GM21515 (cell line): Measurements from ENCODE around the gene FUT2.
"Not testable (repeated sequence)": the region's sequence is repeated elsewhere in the genome, so short reads cannot be mapped to it uniquely, and the experiment has no call there.

Experiments
- ATAC-seq: cut with Tn5 transposase; IDR thresholded peaks from one replicate; pipeline ENCODE4 v1.9.1; 2021; ENCODE audit not compliant: unreplicated experiment

FUT2 gene

GRCh38 chr19:48695743-48696352, at the start of gene FUT2:
TSS of gene FUT2 (plus strand) at chr19:48695971. CDS start at chr19:48702957, 6,986 bp downstream.
- no peak for ATAC-seq

GRCh38 chr19:48646001-48646721, 49.6 kb upstream of the FUT2 start, which contains the start of gene CA11:
TSS of gene CA11 (minus strand) at chr19:48646187. CDS start at chr19:48645632, 555 bp downstream.
- ATAC-seq = peak; percentile 66

DNA sequence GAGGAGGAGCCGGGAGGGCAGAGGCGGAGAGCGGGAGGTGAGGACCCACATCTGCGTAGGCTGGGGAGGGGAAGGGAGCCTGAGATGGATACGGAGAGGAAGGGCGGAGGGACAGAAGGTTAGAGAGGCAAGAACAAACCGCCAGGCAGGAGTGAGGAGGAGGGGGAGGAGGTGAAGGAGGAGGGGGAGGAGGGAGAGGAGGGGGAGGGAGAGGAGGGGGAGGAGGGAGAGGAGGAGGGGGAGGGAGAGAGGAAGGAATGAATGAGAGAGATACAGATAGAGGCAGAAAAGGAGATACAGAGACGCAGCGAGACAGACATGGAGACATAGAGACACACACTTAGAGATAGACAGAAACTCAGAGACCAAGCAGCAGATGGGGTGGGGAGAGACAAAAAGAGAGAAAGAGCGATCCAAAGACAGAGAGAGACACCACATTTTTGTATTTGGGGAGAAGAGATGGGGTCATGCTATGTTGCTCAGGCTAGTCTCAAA, 49.0 kb upstream of the FUT2 start:
- ATAC-seq = no peak

GRCh38 chr19:48648134-48648533, 47.6 kb upstream of the FUT2 start:
- no peak for ATAC-seq

- ATAC-seq = no peak
Observed at GRCh38 chr19:48650974-48651682, 44.6 kb upstream of the FUT2 start.

- ATAC-seq = no peak
Observed at GRCh38 chr19:48651683-48652048, 44.1 kb upstream of the FUT2 start.

DNA sequence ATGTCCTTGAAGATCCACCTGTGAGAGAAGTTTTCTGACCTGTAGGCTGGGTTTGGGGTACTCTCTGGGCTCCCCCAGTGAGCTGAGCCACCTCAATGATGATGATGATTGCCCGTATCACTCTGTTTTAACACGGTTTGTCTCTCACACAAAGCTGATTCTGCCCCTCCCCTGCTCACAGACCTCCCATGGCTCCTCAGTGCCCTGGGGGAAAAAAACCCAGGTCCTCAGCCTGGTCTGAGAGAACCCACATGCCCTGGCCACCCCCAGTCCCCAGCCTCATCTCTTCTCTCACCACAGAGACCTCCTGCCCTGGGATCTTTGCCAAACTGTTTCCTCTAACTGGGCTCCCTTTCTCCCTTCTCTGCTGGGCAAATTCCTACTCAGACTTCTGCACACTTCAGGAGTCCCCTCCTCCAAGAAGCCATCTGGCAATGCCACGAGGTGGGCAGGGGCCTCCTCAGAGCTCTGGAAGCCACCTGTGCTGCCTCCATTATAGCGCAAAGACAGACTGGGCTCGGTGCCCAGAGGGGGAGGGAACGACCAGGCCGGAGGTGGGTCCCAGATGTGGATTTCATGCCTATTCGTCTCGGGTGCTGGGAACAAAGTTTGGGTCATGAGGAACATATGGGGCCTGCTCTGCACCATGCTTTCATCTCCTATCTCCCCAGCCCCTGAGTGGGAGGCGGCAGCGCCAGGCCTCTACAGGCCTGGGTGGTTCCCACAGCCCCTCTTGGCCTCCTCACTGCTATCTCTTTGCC, 41.3 kb upstream of the FUT2 start:
- ATAC-seq = no peak

DNA sequence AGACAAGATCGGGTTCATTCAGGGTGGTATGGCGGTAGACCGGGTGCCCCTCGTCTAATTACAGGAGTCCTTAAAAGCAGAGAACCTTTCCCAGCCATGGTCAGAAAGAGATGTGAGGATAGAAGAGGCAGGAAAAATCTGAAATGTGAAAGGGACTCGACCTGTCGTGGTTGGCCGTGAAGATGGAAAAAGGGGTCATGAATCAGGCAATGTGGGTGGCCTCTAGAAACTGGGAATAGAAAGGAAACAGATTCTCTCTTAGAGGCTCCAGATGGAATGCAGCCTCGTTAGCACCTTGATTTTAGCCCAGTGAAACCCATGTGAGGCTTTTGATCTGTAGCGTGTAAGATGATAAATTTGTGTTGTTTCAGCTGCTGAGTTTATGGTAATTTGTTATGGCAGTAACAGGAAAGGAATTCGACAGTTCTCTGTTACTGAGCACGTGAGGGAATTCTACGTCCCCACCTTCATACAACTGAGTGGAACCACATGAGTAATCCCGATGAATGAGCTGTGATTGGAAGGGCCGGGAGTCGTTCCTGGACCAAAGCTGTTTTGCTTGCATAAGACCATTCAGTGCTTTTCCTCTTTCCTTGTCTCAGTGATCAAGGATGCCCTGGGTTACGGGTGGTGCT, 38.8 kb upstream of the FUT2 start:
- no peak for ATAC-seq

- ATAC-seq = not testable (repeated sequence)
Observed at GRCh38 chr19:48657828-48658227, 37.9 kb upstream of the FUT2 start.

- ATAC-seq = no peak
Observed at GRCh38 chr19:48658483-48658882, 37.3 kb upstream of the FUT2 start.

- no peak for ATAC-seq
Observed at GRCh38 chr19:48659768-48660167, 36.0 kb upstream of the FUT2 start.

DNA sequence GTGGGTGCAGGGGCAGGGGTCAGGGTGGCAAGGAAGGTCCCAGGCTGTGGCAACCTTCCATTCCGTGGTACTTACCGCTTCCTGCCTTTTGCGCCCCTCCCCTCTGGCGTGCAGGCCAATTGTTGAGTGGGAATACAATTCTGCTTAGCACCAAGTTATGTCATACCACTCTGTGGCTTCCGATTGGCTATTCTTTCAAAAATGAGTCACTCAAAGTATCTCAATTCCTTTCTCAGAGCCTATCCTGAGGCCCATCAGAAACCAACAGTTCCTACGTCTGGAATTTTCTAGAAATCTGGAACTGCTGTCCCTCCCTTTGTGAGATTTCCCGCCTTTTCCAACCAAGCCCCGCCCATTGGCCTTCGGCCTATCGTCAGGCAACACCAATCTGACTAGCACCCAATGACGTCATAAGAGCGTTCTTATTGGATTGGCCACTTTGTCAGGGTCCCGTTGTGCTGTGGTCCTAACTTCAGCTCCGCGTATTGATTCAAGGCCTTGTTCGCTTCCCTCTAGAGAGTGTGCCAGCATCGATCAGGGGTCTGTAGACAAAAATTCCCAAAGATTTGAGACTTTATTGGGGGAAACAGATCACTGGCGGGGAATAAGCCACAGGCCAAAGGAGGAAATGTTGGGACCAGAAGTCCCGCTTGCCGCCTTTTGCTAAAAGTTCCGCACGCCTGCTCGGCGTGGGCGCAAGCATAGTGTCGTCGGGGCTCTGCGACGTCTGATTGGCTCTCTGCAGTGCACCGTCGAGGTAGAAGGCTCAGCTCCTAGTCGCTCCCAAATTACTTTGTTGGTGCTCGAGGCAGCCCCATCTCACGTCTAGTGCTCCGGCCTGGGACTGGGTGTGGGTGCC, 34.7 kb upstream of the FUT2 start:
- no peak for ATAC-seq

DNA sequence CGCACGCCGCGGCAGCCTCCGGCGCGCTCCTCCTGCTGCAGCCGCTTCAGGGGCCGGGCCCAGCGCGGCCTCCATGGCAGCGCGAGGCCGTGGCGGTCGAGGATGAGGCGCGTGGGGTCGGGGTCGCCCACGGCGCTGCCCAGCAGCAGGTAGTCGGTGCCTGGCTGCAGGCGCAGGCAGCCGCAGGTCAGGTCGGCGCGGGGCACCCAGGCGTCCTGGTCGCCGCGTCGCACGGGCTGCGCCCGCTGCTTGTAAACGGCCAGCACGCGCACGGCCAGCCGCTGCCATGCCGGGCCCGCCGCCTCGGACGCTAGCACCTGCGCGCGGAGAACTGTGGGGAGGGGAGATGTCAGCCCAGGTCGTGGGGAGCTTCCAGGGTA, 34.1 kb upstream of the FUT2 start:
- no peak for ATAC-seq

DNA sequence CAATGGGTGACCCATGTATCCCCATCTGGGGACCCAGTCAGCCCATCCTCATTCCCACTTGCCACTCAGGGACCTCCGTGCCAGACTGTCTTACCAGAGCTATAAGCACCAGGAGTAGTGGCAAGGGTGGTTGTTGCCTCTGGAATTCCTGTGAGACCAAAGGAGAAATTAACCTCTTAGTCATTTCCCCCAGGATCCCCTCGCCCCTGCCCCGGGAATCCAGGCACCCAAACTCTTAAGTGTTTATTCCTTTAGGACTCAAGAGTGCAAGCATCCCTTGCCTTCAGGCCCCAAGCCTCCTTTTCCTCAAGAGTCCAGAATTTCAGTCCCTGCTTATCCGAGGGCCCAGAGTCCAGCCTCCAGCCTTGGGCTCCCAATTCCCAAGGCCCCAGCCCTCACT, 32.1 kb upstream of the FUT2 start:
- ATAC-seq = no peak

DNA sequence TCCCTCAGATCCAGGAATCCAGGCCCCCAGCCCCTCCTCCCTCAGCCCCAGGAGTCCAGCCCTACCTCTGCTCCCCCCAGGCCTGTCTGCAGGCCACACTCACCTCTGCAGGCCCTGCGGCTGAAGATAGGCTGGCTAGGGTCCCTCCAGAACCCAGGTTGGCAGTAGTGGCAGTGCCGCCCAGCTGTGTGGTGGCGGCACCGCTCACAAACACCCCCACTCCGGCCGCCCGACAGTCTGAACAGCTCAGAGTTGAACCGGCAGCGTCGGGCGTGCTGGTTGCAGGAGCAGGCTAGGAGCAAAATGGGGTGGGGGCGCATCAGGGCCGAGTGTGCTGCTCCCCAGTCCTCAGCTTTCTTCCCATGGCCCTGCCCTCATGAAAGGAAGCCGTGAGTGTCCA, 31.3 kb upstream of the FUT2 start:
- ATAC-seq = no peak

DNA sequence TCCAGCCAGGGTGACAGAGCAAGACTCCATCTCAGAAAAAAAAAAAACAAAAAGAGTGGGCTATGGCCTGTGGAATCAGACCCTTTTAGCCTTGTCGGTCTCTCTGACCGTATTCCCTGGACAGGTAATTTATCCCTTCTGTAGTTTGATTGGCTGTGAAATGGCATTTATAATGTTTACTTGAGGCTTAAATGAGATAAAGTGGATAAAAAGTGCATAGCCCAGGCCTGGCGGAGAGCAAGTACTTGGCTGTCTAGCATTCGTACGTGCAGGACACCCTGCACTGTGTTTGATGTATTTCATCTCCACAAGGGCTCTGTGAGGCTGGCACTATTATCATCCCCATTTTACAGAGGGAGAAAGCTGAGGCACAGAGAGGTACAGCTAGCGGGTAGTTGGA, 30.0 kb upstream of the FUT2 start:
- ATAC-seq = no peak

DNA sequence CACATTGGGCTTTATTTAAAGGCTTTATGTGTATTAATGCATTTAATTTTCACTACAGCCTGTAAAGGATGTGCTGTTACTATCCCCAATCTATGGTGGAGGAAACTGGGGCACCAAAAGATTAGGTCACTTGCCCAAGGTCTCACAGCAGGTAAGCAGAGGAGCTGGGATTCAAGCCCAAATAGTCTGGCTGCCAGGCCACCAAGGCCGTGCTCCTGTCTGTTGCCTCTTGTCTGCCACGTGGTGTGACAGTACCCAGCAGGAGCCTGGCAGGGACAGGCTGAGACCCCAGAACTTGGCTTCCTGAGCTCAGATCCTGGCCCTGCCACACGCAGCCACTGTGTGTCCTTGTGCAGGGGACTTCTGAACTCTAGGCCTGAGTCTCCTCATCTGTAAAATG, 27.4 kb upstream of the FUT2 start:
- no peak for ATAC-seq

DNA sequence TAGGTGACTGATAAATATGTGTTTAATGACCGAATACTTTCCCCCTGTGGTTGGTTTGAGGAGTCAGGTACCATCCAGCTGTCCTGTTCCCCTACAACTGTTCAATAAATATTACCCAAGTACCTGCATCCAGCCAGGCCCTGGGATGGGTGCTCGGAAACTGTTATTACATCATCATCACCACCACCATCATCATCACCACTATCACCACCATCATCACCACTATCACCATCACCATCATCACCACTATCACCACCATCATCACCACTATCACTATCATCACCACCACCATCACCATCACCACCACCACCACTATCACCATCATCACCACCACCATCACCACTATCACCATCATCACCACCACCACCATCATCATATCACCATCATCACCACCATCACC, 27.0 kb upstream of the FUT2 start:
- no peak for ATAC-seq

DNA sequence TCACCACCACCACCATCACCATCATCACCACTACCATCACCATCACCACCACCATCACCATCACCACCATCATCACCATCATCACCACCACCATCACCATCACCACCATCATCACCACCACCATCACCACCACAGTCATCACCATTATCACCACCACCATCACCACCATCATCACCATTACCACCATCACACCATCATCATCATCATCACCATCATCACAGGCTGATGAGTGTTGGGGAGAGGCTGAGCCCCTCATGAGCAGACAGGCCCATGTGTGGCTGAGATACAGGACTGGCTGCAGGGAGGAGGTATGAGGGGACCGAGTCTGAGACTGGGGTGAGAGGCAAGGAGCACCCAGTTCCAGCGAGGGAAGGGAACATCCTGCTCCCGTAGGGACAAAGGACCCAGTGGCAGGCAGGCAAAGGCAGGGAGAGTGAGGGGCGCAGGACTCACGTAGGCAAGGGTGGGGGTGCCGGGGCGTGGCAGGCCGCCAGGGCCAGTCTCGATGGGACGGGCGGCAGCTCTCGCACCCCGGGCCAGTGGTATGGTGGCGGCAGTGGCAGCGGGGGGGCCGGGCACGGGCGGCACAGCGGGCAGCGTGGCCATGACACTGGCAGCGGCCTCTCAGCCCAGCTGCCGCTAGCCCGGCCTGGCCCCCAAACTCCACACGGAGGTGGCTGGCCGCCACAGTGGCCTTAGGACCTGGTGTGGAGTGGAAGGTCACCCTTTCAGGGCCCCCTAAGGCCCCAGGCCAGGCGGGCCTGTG, 25.7 kb upstream of the FUT2 start:
- ATAC-seq = no peak
